Cardiac septum (tissue), 1 donor: ENCODE measurements around the gene HCAR2. TPM values are rescaled to one million over a fixed set of nuclear protein-coding genes. Genes with fewer than 3 reads are reported as not detected.
"Not testable (repeated sequence)": the region's sequence is repeated elsewhere in the genome, so short reads cannot be mapped to it uniquely, and the experiment has no call there.

Experiments used
- DNase-seq: peaks from one replicate; pipeline ENCODE4 v3.0.0-alpha.2; 2020; ENCODE audit warnings: low spot score
- intact Hi-C: fragments of 100-400 bp; cut with DNase I; formaldehyde crosslinking; loops from one replicate; pipeline ENCODE4 v1.14.0; 2022
- long read RNA-seq: library from polyadenylated mRNA; unstranded; transcript quantifications from one replicate; pipeline ENCODE4 v2.0.0, GENCODE V29; 2021
- total RNA-seq: library from RNA; stranded (reverse); fragmentation: NEBNext Ultra II Directional; extraction: Animal tissue kit (Norgen Biotek cat#: 25700); gene quantifications from one replicate; pipeline ENCODE4 v1.2.1, GENCODE V29; 2021
- donor health status: DM: no; HTN: no; CAD: no.

Gene HCAR2
- 0.59 TPM for total RNA-seq
- long read RNA-seq, result 0 reads

- peak; percentile 89 for DNase-seq
- intact Hi-C loops, result not testable (repeated sequence)
Observed at GRCh38 chr12:122702890-122703611, at the start of gene HCAR2. Gene HCAR2, minus strand, starts transcription at chr12:122703357. Its CDS starts 74 bp downstream, at chr12:122703283.

- intact Hi-C loops, result loop anchor here (2.0 to 5.0 kb wide), 2 partner anchors 116 to 225 kb away; partner anchors contain the start of genes KNTC1 and RSRC2
- peak; percentile 99 for DNase-seq
Observed at GRCh38 chr12:122752464-122753318, 49.5 kb upstream of the HCAR2 start, which contains the start of gene DENR. Gene DENR, plus strand, starts transcription at chr12:122752824. Its CDS starts 878 bp downstream, at chr12:122753702.

GRCh38 chr12:122750781-122751515 lies 47.8 kb upstream of the HCAR2 start:
- not testable (repeated sequence) for DNase-seq
- intact Hi-C loops, result loop anchor here (5.0 kb wide), 1 partner anchor 224 kb away; the partner anchor contains the start of genes KNTC1 and RSRC2

GRCh38 chr12:122749569-122750332 lies 46.6 kb upstream of the HCAR2 start:
- intact Hi-C loops, result loop anchor here (5.0 kb wide), 1 partner anchor 222 kb away; the partner anchor contains the start of genes KNTC1 and RSRC2
- no peak for DNase-seq

- DNase-seq, result no peak
- intact Hi-C loops, result no loop called here
Observed at GRCh38 chr12:122747224-122748135, 44.3 kb upstream of the HCAR2 start.

GRCh38 chr12:122743895-122744525 lies 40.9 kb upstream of the HCAR2 start:
- intact Hi-C loops, result no loop called here
- DNase-seq, result peak; percentile 86

GRCh38 chr12:122740351-122740750 lies 37.2 kb upstream of the HCAR2 start:
- intact Hi-C loops, result no loop called here
- no peak for DNase-seq

GRCh38 chr12:122738571-122738970 lies 35.4 kb upstream of the HCAR2 start:
- intact Hi-C loops, result no loop called here
- DNase-seq, result no peak

- intact Hi-C loops, result no loop called here
- DNase-seq, result no peak
Observed at GRCh38 chr12:122732611-122733010, 29.5 kb upstream of the HCAR2 start.

GRCh38 chr12:122732170-122732569 lies 29.0 kb upstream of the HCAR2 start:
- intact Hi-C loops, result no loop called here
- no peak for DNase-seq

- intact Hi-C loops, result no loop called here
- DNase-seq, result no peak
Observed at GRCh38 chr12:122730215-122731014, 27.3 kb upstream of the HCAR2 start, which contains the start of gene HCAR1. Gene HCAR1, minus strand, starts transcription at chr12:122730844. Its CDS starts 505 bp downstream, at chr12:122730339.

- intact Hi-C loops, result no loop called here
- DNase-seq, result no peak
Observed at GRCh38 chr12:122729583-122730214, 26.5 kb upstream of the HCAR2 start.

GRCh38 chr12:122726080-122726558 lies 23.0 kb upstream of the HCAR2 start:
- intact Hi-C loops, result no loop called here
- DNase-seq, result no peak

GRCh38 chr12:122725452-122726079 lies 22.4 kb upstream of the HCAR2 start:
- intact Hi-C loops, result no loop called here
- no peak for DNase-seq

GRCh38 chr12:122724641-122725243 lies 21.6 kb upstream of the HCAR2 start:
- intact Hi-C loops, result no loop called here
- DNase-seq, result no peak
